ENCODE measurements around the gene PRPF19. TPM values are rescaled to one million over a fixed set of nuclear protein-coding genes. Genes with fewer than 3 reads are reported as not detected.

The PRPF19 gene
- polyA plus RNA-seq, 2 of the 4 experiments (the other 2 are of a cell fraction): 41.1 to 177 TPM

- Histone ChIP-seq H3K4me2 (no peak overlapping the region), H3K27ac (no peak overlapping the region), H3K4me3 (no peak overlapping the region), H3K9me3 (no peaks in the 10 kb centered on the region), H3K4me1 (no peaks in the 10 kb centered on the region)
- POLR2A ChIA-PET: no interaction called here
- 83% methylated on average over 5 of the region's 5 CpGs for WGBS (ENCODE audit: missing lambda C conversion rate)
- ATAC-seq (no peak), FAIRE-seq (no peak), DNase-seq (ENCODE audit: low read depth in 1 of 2, low spot score in 1 of 2) (no peak)
- TF ChIP-seq PBX3 (IDR thresholded peaks at IDR 0.05): no peak
- TF ChIP-seq FOSB (CRISPR knock-in tag; IDR thresholded peaks at IDR 0.05): no peak
- TF ChIP-seq POLR2A (IDR thresholded peaks at IDR 0.05; ENCODE audit: low read length): no peak
- TF ChIP-seq CBX8 (IDR thresholded peaks at IDR 0.05): no peak
- TF ChIP-seq MYC (IDR thresholded peaks at IDR 0.05; ENCODE audit: borderline replicate concordance, low read length): no peak
- TF ChIP-seq ESRRA (IDR thresholded peaks at IDR 0.05; ENCODE audit: borderline replicate concordance, low read length): no peak
- TF ChIP-seq ZNF302 (CRISPR knock-in tag; IDR thresholded peaks at IDR 0.05): no peak
- no peak for TF ChIP-seq ZC3H11A (IDR thresholded peaks at IDR 0.05)
- TF ChIP-seq KDM1A (IDR thresholded peaks at IDR 0.05; ENCODE audit: low read depth): no peak
- TF ChIP-seq JUN (IDR thresholded peaks at IDR 0.05): no peak
- TF ChIP-seq TP53 (CRISPR knock-in tag; IDR thresholded peaks at IDR 0.05): no peak
- TF ChIP-seq HMGXB4 (CRISPR knock-in tag; IDR thresholded peaks at IDR 0.05; ENCODE audit: borderline replicate concordance): no peak
- no peak for TF ChIP-seq SREBF2 (IDR thresholded peaks at IDR 0.05)
- no peak for TF ChIP-seq BHLHE40 (IDR thresholded peaks at IDR 0.05; ENCODE audit: low read depth, low read length)
- CTCF ChIA-PET: interaction anchor here (1.0 to 3.3 kb wide), 4 partner anchors 9 to 49 kb away, joined by 4 to 13 read pairs (median 7); no protein-coding TSS in a partner anchor
Observed at GRCh38 chr11:60879971-60880588, 26.3 kb downstream of the PRPF19 start.

- Histone ChIP-seq H3K4me3 (no peak overlapping the region), H3K4me1 (no peaks in the 10 kb centered on the region), H3K27ac (no peak overlapping the region), H3K9me3 (no peaks in the 10 kb centered on the region), H3K4me2 (no peak overlapping the region)
- TF ChIP-seq ESRRA (IDR thresholded peaks at IDR 0.05; ENCODE audit: borderline replicate concordance, low read length) (no peak), RFX5 (IDR thresholded peaks at IDR 0.05) (no peak), ZC3H11A (IDR thresholded peaks at IDR 0.05) (no peak), HEYL (CRISPR knock-in tag; IDR thresholded peaks at IDR 0.05) (no peak), MYC (IDR thresholded peaks at IDR 0.05; ENCODE audit: borderline replicate concordance, low read length) (no peak), SREBF2 (IDR thresholded peaks at IDR 0.05) (no peak), PBX3 (IDR thresholded peaks at IDR 0.05) (no peak)
- FAIRE-seq: no peak
- 82% methylated on average over 1 of the region's 1 CpG for WGBS (ENCODE audit: missing lambda C conversion rate)
- ChIA-PET POLR2A (no interaction called here), CTCF (interaction anchor here (12.3 kb wide), 1 partner anchor 49 kb away, joined by 79 read pairs; no protein-coding TSS in a partner anchor)
- no peak for DNase-seq (ENCODE audit: low read depth in 1 of 2, low spot score in 1 of 2)
- ATAC-seq: no peak
Observed at GRCh38 chr11:60879104-60879503, 27.3 kb downstream of the PRPF19 start.

- WGBS (ENCODE audit: missing lambda C conversion rate): 86% methylated on average over 5 of the region's 5 CpGs
- Histone ChIP-seq H3K27ac (no peak overlapping the region), H3K9me3 (no peaks in the 10 kb centered on the region), H3K4me2 (no peak overlapping the region), H3K4me3 (no peak overlapping the region), H3K4me1 (peaks cover under 1% of the 10 kb centered on the region; the same call in 1 of the 3 replicates)
- no peak for ATAC-seq
- no peak for FAIRE-seq
- no peak for DNase-seq (ENCODE audit: low read depth in 1 of 2, low spot score in 1 of 2)
- POLR2A ChIA-PET: no interaction called here
- CTCF ChIA-PET: interaction anchor here (2.5 to 12.3 kb wide), 3 partner anchors 10 to 49 kb away, joined by 10 to 79 read pairs (median 24); no protein-coding TSS in a partner anchor
- TF ChIP-seq RNF2 (IDR thresholded peaks at IDR 0.05; ENCODE audit: borderline replicate concordance, low read depth) (no peak), ELK1 (IDR thresholded peaks at IDR 0.05; ENCODE audit: low read depth, low read length) (no peak), POLR2A (IDR thresholded peaks at IDR 0.05; ENCODE audit: low read length) (no peak), ZC3H11A (IDR thresholded peaks at IDR 0.05) (no peak), CHD2 (IDR thresholded peaks at IDR 0.05; ENCODE audit: low read length, partially characterized antibody) (no peak), MAFK (IDR thresholded peaks at IDR 0.05; ENCODE audit: partially characterized antibody) (no peak), KDM5A (IDR thresholded peaks at IDR 0.05) (no peak), EHF (CRISPR knock-in tag; IDR thresholded peaks at IDR 0.05) (no peak), RFX5 (IDR thresholded peaks at IDR 0.05) (no peak), GATA3 (IDR thresholded peaks at IDR 0.05; ENCODE audit: borderline replicate concordance) (no peak), EHMT2 (IDR thresholded peaks at IDR 0.05; ENCODE audit: low read depth) (no peak), ZFP36 (IDR thresholded peaks at IDR 0.05; ENCODE audit: borderline replicate concordance, partially characterized antibody) (no peak), HOXB13 (CRISPR knock-in tag; IDR thresholded peaks at IDR 0.05; ENCODE audit: low read depth) (no peak), MYC (IDR thresholded peaks at IDR 0.05; ENCODE audit: borderline replicate concordance, low read length) (no peak)
Observed at GRCh38 chr11:60878245-60879101, 27.9 kb downstream of the PRPF19 start.

Measured in A549 (cell line).